SHP77 treated with DMSO at 0.1 percent for 48 hours (cell line): ENCODE results near the gene ZWILCH.
"Not testable (repeated sequence)": the region's sequence is repeated elsewhere in the genome, so short reads cannot be mapped to it uniquely, and the experiment has no call there.

ENCODE experiments used
- DNase-seq: peaks from one replicate; lab custom pipeline; 2025; lab: John Stamatoyannopoulos, UW

Gene ZWILCH

DNA sequence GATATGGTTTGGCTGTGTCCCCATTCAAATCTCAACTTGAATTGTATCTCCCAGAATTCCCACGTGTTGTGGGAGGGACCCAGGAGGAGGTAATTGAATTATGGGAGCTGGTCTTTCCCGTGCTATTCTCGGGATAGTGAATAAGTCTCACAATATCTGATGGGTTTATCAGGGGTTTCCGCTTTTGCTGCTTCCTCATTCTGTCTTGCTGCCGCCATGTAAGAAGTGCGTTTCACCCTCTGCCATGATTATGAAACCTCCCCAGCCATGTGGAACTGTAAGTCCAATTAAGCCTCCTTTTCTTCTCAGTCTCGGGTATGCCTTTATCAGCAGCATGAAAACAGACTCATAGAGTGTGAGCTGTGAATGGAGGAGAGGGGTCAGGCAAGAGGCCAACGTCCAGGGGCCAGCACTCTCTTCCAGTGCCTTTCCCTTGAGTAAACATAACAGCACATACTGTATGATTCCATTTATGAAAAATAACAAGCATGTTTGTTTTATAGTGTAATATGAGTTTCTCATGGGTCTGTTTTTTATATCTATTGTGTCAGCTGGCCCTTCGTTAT is 76.9 kb downstream of the ZWILCH start:
- no peak for DNase-seq

DNA sequence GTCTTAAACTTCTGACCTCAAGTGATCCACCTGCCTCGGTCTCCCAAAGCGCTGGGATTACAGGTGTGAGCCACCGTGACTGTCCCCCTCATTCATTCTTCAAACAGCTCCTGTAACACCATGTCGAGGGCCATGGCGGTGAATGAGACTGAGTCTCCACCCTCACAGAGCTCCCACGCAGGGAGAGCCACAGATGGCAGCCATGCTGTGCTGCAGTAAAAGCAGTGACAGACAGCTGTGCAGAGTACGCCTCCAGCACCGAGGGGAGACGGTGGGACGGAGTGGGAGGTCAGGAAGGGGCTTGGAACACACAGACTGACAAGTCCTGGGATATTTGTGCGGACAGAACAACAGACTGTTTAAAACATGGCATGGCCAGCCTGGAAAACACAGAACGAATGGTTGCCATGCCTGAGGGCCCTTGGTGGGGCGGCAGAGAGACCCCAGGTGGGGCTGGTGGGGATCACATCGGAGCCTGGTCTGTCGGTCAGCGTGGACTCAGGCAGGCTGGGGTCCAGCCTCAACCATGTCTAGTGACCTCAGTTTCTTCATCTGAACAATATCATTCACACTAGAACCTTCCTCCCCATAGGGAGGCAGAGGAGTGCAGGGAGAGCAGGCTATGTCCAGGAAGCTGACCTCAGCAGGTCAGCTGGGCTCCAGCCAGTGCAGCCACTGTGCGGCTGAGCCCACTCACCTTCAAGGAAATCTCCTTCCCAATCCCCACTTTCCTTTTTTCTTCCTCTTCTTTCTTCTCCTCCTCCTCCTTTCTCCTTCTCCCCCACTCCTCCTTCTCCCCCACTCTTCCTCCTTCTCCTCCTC is 81.2 kb downstream of the ZWILCH start:
- DNase-seq = no peak

DNA sequence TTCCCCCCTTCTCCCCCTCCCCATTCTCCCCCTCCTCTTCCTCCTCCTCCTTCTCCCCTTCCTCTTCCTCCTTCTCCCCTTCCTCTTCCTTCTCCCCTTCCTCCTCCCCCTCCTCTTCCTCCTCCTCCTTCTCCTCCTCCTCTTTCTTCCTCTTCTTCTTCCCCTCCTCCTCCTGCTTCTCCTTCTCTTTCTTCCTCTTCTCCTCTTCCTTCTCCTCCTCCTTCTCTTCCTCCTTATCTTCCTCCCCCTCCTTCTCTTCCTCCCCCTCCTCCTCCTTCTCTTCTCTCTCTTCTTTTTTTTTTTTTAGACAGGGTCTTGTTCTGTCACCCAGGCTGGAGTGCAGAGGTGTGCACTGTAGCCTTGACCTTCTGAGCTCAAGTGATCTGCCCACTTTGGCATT is 81.9 kb downstream of the ZWILCH start:
- no peak for DNase-seq

DNA sequence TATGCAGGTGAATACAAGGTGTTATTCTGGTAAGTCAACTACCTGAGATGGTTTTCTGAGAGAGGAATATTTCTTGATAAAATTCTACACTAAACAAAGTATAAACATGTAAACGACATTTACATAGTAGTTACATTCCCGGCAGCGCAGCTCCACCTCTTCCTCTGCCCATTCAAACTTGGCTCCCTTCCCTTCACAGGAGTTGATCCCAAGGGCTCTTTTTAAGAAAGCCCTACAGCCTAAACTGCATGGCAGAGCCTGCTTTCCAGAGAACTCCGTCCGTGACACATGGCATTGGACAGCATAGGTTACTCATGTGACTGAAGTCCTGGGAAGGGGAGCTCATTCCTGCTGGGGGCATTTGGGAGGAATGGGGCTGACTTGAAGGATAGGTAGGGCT is 82.6 kb downstream of the ZWILCH start:
- no peak for DNase-seq

DNA sequence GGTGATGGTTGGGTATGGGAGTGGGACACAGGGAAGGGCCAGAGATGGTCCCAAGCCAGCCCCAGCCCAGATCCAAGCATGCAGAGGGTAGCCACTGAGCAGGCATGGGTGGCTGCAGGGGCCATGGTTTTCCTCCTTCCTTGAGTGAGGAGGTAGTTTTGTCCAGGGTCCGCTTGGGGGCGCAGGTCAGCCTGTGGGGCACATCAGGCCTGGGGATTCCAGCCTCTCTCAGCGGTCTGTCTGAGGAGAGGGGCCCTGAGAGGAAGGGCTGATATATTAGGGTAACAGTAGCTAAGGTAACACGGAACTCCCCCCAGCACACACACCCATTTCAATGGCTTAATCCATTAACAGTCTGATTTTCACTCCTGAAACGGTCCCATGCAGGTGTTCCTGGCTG is 83.4 kb downstream of the ZWILCH start:
- DNase-seq = no peak

DNA sequence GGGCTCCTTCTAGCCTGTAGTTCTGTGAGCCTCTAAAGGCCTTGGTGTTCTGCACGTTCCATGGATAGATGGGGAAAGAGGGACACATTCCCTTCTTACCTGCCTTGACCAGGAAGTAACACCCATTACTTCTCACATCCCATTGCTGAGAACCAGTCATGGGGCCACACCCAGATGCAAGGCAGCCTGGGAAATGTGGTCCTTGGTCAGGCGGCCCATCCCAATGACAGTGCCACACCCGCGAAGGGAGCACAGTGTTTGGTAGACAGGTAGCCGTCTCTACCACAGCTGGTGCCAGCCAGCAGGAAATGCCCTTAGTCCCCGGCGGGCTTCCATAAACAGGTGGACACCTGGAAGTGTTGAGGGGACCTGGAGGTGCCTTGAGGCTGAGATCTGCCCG is 83.8 kb downstream of the ZWILCH start:
- DNase-seq = no peak

DNA sequence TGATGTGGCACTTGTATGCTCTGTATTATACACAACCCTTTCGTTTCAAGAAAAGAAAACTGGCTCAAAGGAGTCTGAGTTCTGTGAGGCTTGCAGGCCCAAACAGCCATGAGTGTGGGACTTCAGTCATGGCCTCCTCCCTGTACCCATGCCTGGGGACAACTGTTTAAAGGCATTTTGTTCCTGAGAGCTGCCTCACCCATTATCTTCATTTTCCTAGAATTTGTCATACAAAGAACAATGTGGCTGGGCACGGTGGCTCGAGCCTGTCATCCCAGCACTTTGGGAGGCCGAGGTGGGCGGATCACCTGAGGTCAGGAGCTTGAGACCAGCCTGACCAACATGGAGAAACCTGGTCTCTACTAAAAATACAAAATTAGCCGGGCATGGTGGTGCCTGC is 84.3 kb downstream of the ZWILCH start:
- DNase-seq = not testable (repeated sequence)

DNA sequence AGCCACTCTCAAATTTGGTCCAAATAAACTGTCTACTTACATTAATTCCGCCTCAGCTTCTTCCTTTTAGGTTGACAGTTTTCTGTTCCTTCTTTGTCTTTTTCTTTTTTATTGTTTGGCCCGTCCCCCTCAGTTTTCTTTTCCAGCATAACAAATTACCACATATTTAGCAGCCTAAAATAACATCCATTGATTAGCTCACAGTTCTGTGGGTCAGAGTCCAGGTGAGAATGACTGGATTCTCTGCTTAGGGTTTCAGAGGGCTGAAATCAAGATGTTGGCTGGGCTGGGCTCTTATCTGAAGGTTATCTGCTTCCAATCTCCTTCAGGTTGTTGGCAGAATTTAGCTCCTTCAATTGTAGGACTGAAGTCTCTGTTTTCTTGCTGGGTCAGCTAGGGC is 85.3 kb downstream of the ZWILCH start:
- no peak for DNase-seq

DNA sequence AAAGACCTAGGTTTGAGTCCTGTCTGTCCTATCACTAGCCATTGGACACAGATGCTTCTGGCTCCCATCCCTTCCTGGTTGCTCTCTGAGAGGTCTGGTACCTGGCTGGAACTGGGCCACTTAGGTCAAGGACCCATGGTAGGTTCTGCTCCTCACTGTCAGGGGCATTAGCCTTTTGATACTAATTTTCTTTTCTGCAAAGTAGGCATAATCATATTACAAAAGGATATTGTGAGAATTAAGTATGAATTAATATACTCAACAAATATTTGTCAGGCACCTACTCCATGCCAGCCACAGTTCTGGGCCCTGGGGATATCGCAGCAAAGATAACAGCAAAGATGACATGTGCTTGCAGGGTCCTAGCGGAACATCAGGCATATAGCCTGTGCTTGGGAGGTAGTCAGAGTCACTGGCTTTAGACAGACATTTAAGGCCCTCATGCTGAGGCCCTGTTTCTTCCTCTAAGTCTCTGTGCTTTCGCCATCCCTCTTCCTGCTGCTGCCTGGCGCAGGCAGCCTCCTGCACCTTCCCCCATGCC is 86.3 kb downstream of the ZWILCH start:
- no peak for DNase-seq

DNA sequence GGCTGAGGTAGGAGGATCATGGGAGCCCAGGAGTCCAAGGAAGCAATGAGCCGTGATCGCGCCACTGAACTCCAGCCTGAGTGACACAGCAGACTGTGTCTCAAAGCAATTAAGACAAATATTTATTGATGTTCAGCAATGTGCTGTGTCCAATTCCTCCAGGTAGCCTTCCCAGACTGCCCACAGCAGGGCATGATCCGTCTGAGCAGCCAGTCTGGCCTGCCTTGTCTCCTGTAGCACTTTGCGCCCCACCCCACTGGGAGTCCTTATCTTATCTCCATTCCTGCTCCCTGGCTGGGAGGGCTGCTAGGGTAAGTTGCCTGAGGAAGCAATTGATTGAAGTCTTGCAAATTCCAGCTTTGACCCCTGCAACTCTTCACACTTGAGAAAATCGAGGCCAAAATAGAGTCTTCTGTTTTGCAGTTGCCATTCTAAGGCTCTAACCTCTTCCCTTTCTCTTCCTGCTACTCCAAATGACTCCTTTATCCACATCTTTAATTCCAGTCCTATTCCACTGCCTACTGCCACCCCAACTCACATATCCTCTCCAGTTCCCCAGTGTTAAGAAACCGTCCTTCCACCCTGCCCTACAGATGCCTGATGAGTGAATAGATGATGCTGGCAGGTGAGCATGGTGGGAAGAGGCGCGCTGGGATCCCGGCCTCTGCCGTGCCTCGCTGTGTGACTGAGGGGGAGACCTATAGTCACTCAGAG is 87.5 kb downstream of the ZWILCH start:
- DNase-seq = no peak

DNA sequence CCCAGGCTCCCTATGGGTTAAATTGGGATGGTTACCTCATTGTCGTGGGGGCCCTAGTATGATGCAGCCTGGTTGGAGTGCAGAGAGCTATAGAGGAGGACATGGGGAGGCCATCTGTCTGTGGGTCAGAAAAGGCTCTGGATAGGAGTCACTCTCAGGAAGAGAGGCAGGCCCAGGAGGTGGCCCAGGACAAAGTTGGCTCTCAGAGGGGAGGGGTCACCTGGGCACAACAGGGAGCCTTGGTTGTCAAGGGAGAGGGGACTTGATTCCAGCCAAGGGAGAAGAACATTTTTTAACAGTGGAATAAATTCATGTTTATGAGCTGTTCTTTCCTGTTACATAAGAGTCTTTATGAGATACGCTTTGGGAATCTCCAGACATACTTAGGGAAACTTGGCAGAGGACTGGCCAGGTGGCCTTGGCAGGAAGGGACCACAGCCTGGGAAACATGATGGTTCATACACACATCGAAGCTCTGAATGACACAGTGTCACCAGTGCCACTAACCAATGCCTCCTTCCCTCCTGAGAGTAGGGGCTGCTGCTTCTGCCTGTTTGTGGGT is 88.2 kb downstream of the ZWILCH start:
- no peak for DNase-seq

DNA sequence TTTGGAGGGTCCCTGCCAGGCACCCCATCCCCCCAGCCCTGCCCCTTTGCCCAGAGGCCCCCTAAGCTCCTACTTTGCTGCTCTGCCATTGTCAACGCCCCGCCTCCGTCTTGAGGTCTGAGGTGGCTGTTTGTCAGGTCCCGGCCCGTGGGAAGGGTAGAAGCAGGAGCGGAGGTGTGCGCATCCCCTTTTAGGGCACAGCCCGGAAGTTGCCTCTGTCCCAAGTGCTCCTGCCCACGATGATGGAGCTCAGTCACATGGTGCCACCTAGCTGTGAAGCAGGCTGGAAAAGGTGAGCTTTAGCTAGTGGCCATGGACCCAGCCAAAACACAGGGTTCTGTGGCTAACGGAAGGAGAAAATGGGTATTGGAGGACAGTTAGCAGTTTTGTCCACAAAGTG is 89.2 kb downstream of the ZWILCH start:
- no peak for DNase-seq

DNA sequence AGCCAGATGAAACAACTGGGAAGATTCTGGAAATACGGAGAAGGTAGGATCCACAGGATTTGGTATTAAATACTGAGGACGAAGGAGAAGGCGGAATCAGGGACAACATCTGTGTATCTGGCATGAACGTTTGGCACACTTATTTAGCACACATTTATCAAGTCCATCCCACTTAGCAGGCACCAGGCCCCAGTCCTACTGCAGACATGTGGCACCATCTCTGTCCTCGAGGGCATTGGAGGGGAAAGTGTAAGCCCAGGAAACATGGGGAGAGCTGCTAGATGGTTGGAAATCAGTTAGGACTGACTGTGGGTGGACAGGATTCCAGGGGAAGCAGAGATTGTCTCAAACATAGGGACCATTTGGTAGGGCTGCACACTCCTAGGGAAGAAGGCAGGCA is 89.7 kb downstream of the ZWILCH start:
- no peak for DNase-seq

DNA sequence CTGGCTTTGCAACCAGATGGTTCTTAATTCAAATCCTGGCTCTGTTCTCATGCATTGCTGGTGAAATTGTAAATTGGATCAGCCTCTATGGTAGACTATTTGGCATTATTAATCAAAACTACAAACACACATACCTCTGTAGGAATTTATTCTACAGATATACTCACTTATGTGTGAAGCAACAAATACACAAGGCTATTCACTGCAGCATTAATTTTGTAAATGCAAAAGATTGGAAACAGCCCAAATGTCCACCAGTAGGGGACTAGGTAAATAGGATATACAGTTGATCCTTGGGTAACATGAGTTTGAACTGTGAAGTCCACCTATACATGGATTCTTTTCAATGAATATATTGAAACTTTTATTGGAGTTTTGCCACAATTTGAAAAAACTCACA is 90.2 kb downstream of the ZWILCH start:
- DNase-seq = no peak

DNA sequence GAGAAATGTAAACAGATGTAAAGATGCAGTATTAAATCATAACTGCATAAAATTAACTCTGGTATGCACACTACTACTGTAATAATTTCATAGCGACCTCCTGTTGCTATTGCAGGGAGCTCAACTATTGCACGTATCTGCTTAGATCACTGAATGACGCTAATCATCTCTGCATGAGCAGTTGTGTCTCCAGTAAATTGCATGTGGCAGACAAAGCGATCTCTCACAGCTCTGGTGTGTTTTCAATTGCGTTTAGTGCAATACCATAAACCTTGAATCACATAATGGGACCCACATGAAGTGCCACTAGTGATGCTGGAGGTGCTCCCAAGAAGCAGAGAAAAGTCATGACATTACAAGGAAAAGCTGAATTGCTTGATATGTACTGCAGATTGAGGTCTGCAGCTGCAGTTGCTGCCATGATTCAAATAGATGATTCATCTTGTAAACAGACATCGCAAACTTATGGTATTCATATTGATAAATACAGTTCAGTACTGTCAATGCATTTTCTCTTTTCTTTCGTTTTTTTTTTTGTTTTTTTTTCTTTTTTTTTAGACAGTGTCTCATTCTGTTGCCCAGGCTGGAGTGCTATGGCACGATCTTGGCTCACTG is 90.9 kb downstream of the ZWILCH start:
- DNase-seq = no peak

DNA sequence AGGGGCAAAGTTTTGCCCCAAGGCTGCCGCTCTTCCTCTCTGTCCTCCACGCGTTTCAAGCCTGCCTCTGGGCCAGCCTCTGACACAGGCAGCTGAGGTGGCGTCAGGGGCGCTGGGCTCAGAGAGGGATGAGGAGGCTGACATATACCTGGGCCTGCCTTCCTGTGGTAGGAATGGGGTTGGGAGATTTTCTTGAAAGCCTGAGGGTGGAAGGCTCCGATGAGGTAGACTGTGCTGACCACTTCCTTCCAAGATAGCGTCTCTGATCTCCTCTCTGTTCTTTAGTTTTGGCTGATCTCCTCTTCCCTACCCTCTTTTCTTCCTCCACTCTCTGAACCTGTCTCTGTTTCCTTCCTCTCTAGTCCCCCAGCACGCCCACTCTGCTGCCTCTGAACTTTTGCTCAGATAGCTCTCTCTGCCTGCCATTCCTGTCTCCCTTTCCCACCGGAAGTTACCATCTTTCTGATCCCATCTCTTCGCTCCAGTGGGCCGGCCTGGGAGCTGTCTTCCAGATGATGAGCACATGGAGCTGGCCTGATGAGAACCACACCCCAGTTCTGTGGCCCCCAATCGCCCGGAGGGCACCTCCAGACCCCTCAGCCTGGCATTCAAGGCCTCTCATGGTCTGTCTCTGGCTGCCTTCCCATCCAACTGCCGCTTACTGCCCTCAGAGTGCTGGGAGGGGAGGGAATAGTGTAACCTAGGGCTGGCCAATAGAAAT is 93.1 kb downstream of the ZWILCH start:
- no peak for DNase-seq
